Right atrium auricular region (tissue), 2 donors: ENCODE results near the gene NPPA. TPM values are rescaled to one million over a fixed set of nuclear protein-coding genes. Genes with fewer than 3 reads are reported as not detected.

ENCODE experiments used
- DNase-seq: peaks from one replicate; pipeline ENCODE4 v3.0.0-alpha.2; 2019; ENCODE audit warnings: low spot score
- H3K27ac ChIP-seq, 2 donors: fragments of 200-600 bp; sonication (generic); 1 replicate in 1 of 2; 2 replicates in 1 of 2; pipeline ENCODE4 v1.5.1; 2016 to 2019
- H3K27me3 ChIP-seq, 2 donors: fragments of 200-600 bp; sonication (generic); one replicate each; pipeline versions ENCODE4 v1.5.1 to v1.6.0; 2017 to 2019
- H3K36me3 ChIP-seq: fragments of 200-600 bp; sonication (generic); one replicate; pipeline ENCODE4 v1.5.1; 2016
- H3K4me1 ChIP-seq, 2 donors: fragments of 200-600 bp; sonication (generic); one replicate each; pipeline versions ENCODE4 v1.5.1 to v1.6.0; 2017 to 2019
- H3K4me3 ChIP-seq, 2 donors: fragments of 200-600 bp; sonication (generic); 1 replicate in 1 of 2; 2 replicates in 1 of 2; pipeline ENCODE4 v1.5.1; 2017 to 2019; ENCODE audit warnings: mild to moderate bottlenecking in 1 of 2, moderate library complexity in 1 of 2
- H3K9me3 ChIP-seq, 2 donors: fragments of 200-600 bp; sonication (generic); one replicate each; pipeline ENCODE4 v1.5.1; 2019
- CTCF ChIP-seq, 2 donors: fragments of 200-600 bp; sonication (generic); IDR thresholded peaks; one replicate each; pipeline ENCODE4 v1.5.1; 2019; ENCODE audit warnings: antibody characterized with exemption in 2 of 2
- total RNA-seq, 2 donors: library from RNA; depleted of rRNA; stranded (reverse); fragments of >200 nt; gene quantifications; one replicate each; pipeline ENCODE4 v1.1.0, GENCODE V29; 2016

NPPA gene
- total RNA-seq, 2 donors from 2014 or later: 98,870 to 132,613 TPM

GRCh38 chr1:11860587-11860986, 13.0 kb upstream of the NPPA start:
- DNase-seq: no peak
- peaks cover 0 to 8% of the 10 kb centered on the region in 2 donors for H3K4me1 ChIP-seq
- no peak for TF ChIP-seq CTCF (IDR thresholded peaks at IDR 0.05)
- H3K36me3 ChIP-seq: peaks cover 19% of the 10 kb centered on the region
- no peaks in the 10 kb centered on the region for H3K9me3 ChIP-seq
- no peak overlapping the region for H3K4me3 ChIP-seq
- H3K27me3 ChIP-seq: peaks cover 0 to 4% of the 10 kb centered on the region in 2 donors
- peak overlapping the region in 1 of 2 donors; percentile 94 for H3K27ac ChIP-seq

- H3K27me3 ChIP-seq: peaks cover 0 to 4% of the 10 kb centered on the region in 2 donors
- TF ChIP-seq CTCF (IDR thresholded peaks at IDR 0.05): no peak
- H3K9me3 ChIP-seq: no peaks in the 10 kb centered on the region
- H3K27ac ChIP-seq: peak overlapping the region in 1 of 2 donors; percentile 94
- no peak overlapping the region for H3K4me3 ChIP-seq
- peaks cover 19% of the 10 kb centered on the region for H3K36me3 ChIP-seq
- DNase-seq: no peak
- H3K4me1 ChIP-seq: peaks cover 0 to 8% of the 10 kb centered on the region in 2 donors
These were observed 12.5 kb upstream of the NPPA start for GRCh38 chr1:11860083-11860482.

- H3K27me3 ChIP-seq: peaks cover 0 to 4% of the 10 kb centered on the region in 2 donors
- H3K27ac ChIP-seq: peak overlapping the region; percentile 72 to 94
- DNase-seq: no peak
- H3K4me1 ChIP-seq: peaks cover 0 to 8% of the 10 kb centered on the region in 2 donors
- no peak for TF ChIP-seq CTCF (IDR thresholded peaks at IDR 0.05)
- peak overlapping the region; percentile 38 to 45 for H3K4me3 ChIP-seq
- H3K36me3 ChIP-seq: peaks cover 19% of the 10 kb centered on the region
- no peaks in the 10 kb centered on the region for H3K9me3 ChIP-seq
These were observed 11.6 kb upstream of the NPPA start for GRCh38 chr1:11858968-11859871.

- Histone ChIP-seq H3K4me3 (peak within 1 kb of the TSS; percentile 38 to 45), H3K9me3 (no peaks in the 10 kb centered on the region)
These were observed 11.0 kb upstream of the NPPA start, which contains the start of gene NPPB for GRCh38 chr1:11858613-11858967. Gene NPPB (minus strand): TSS chr1:11858945. CDS start chr1:11858833, 112 bp downstream.

GRCh38 chr1:11858158-11858557, 10.6 kb upstream of the NPPA start:
- no peak for DNase-seq
- Histone ChIP-seq H3K36me3 (peaks cover 19% of the 10 kb centered on the region), H3K4me3 (peak overlapping the region; percentile 38 to 45), H3K27me3 (peaks cover 0 to 4% of the 10 kb centered on the region in 2 donors), H3K4me1 (peaks cover 0 to 8% of the 10 kb centered on the region in 2 donors), H3K9me3 (no peaks in the 10 kb centered on the region), H3K27ac (peak overlapping the region; percentile 72 to 94)
- no peak for TF ChIP-seq CTCF (IDR thresholded peaks at IDR 0.05)

More at GRCh38 chr1:11858613-11858967, 11.0 kb upstream of the NPPA start, which contains the start of gene NPPB:
- DNase-seq: no peak
- Histone ChIP-seq H3K27me3 (peaks cover 0 to 4% of the 10 kb centered on the region in 2 donors), H3K36me3 (peaks cover 19% of the 10 kb centered on the region), H3K4me1 (peaks cover 0 to 8% of the 10 kb centered on the region in 2 donors), H3K27ac (peak within 1 kb of the TSS; percentile 72 to 94)
- no peak for TF ChIP-seq CTCF (IDR thresholded peaks at IDR 0.05)
